NCI-H510A (cell line): Measurements from ENCODE around the gene GRIN3A.
"Not testable (repeated sequence)": the region's sequence is repeated elsewhere in the genome, so short reads cannot be mapped to it uniquely, and the experiment has no call there.

ENCODE experiments used
- DNase-seq: peaks from one replicate; lab custom pipeline; 2025; lab: John Stamatoyannopoulos, UW

Gene GRIN3A

GRCh38 chr9:101578378-101578777, 160.1 kb downstream of the GRIN3A start:
- DNase-seq = no peak

- DNase-seq = no peak
Observed at GRCh38 chr9:101574731-101575333, 163.6 kb downstream of the GRIN3A start.

GRCh38 chr9:101572316-101572715, 166.1 kb downstream of the GRIN3A start:
- DNase-seq = no peak

GRCh38 chr9:101571114-101571513, 167.3 kb downstream of the GRIN3A start:
- no peak for DNase-seq

- no peak for DNase-seq
Observed at GRCh38 chr9:101569741-101570501, 168.5 kb downstream of the GRIN3A start.

- DNase-seq = no peak
Observed at GRCh38 chr9:101567725-101568350, 170.6 kb downstream of the GRIN3A start.

- no peak for DNase-seq
Observed at GRCh38 chr9:101566904-101567724, 171.3 kb downstream of the GRIN3A start.

GRCh38 chr9:101564252-101564651, 174.2 kb downstream of the GRIN3A start:
- DNase-seq = no peak

- no peak for DNase-seq
Observed at GRCh38 chr9:101562966-101563365, 175.5 kb downstream of the GRIN3A start.

- no peak for DNase-seq
Observed at GRCh38 chr9:101561740-101562139, 176.7 kb downstream of the GRIN3A start.

- DNase-seq = not testable (repeated sequence)
Observed at GRCh38 chr9:101549472-101550098, 188.9 kb downstream of the GRIN3A start.

- DNase-seq = no peak
Observed at GRCh38 chr9:101543098-101543735, 195.2 kb downstream of the GRIN3A start.

- no peak for DNase-seq
Observed at GRCh38 chr9:101540069-101540468, 198.4 kb downstream of the GRIN3A start.

- no peak for DNase-seq
Observed at GRCh38 chr9:101536938-101537337, 201.5 kb downstream of the GRIN3A start.

GRCh38 chr9:101536351-101536750, 202.1 kb downstream of the GRIN3A start:
- DNase-seq = no peak

GRCh38 chr9:101533334-101534204, 204.9 kb downstream of the GRIN3A start, which contains the start of gene RNF20:
TSS of gene RNF20 (plus strand) at chr9:101533853. CDS start at chr9:101535424, 1,571 bp downstream.
- peak; percentile 99 for DNase-seq

- peak; percentile 22 for DNase-seq
Observed at GRCh38 chr9:101530076-101530711, 208.3 kb downstream of the GRIN3A start.

- no peak for DNase-seq
Observed at GRCh38 chr9:101528015-101528414, 210.4 kb downstream of the GRIN3A start.

- DNase-seq = no peak
Observed at GRCh38 chr9:101527066-101527465, 211.4 kb downstream of the GRIN3A start.

- no peak for DNase-seq
Observed at GRCh38 chr9:101524371-101524770, 214.1 kb downstream of the GRIN3A start.
